GM12801 (cell line): Measurements from ENCODE around the gene PLN.

ENCODE experiments used
- CTCF ChIP-seq: IDR thresholded peaks from one replicate; pipeline ENCODE4 v1.5.1; 2011; ENCODE audit warnings: control low read depth; ENCODE audit not compliant: insufficient read length; ENCODE audit errors: extremely low read depth

Gene PLN

GRCh38 chr6:118548136-118548535 lies at the start of gene PLN:
Gene PLN, plus strand, starts transcription at chr6:118548296. Its CDS starts 10,626 bp downstream, at chr6:118558922.
- no peak for TF ChIP-seq CTCF

- no peak for TF ChIP-seq CTCF
Observed at GRCh38 chr6:118500130-118501015, 47.7 kb upstream of the PLN start.

GRCh38 chr6:118501099-118501498 lies 47.0 kb upstream of the PLN start:
- no peak for TF ChIP-seq CTCF

- no peak for TF ChIP-seq CTCF
Observed at GRCh38 chr6:118501765-118502164, 46.3 kb upstream of the PLN start.

- no peak for TF ChIP-seq CTCF
Observed at GRCh38 chr6:118502169-118502568, 45.9 kb upstream of the PLN start.

GRCh38 chr6:118504611-118505010 lies 43.5 kb upstream of the PLN start:
- TF ChIP-seq CTCF: no peak

- TF ChIP-seq CTCF: no peak
Observed at GRCh38 chr6:118505656-118506055, 42.4 kb upstream of the PLN start.
